ENCODE measurements around the gene SIRPD.

- TF ChIP-seq CTCF (IDR thresholded peaks at IDR 0.05; ENCODE audit: low read depth, low read length) (no peak), POLR2A (IDR thresholded peaks at IDR 0.05; ENCODE audit: extremely low read depth, insufficient read length) (no peak), MAX (IDR thresholded peaks at IDR 0.05; ENCODE audit: low read depth, low read length) (no peak)
Measured at GRCh38 chr20:1588533-1589460, 31.3 kb upstream of the SIRPD start.

Data from NB4 (cell line).